HG03342 (cell line): ENCODE results near the gene SPACA9.

Experiments
- ATAC-seq: cut with Tn5 transposase; IDR thresholded peaks from one replicate; pipeline ENCODE4 v1.9.1; 2021; ENCODE audit warnings: mild to moderate bottlenecking, moderate library complexity; ENCODE audit not compliant: unreplicated experiment

The SPACA9 gene

GRCh38 chr9:132878695-132879456 lies at the start of gene SPACA9:
Gene SPACA9 (plus strand): TSS chr9:132878898. CDS start chr9:132883948, 5,050 bp downstream.
- ATAC-seq = peak; percentile 21

- no peak for ATAC-seq
These were observed 46.4 kb upstream of the SPACA9 start for GRCh38 chr9:132832171-132832881.

DNA sequence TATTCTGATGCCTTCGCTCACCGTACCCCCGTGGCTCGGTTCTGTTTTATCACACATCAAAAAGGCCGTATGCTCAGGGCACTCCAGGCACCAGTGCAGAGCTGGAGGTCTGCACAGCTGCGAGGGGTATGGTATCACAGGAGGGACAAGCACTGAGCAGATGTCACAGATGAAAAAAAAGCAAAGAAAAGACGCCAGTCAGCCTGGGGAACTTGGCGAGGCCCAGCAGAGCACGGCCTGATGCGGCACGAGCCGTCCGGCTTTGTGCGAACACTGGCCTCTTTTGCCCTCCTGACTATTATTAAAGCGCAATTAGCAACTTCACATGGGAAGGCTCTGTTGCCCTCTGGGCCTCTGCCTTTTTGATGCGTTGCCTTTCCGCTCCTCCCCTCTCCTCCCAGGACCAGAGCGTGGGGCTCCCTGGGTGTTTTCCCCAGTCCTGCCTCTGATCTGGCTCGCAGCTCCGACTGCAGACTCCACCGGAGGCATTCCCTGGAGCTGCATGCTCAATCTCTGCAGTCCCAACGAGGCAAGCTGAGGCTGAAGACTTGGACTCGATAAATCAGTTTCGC lies 45.1 kb upstream of the SPACA9 start:
- ATAC-seq = no peak

GRCh38 chr9:132834343-132834742 lies 44.4 kb upstream of the SPACA9 start:
- ATAC-seq = no peak

DNA sequence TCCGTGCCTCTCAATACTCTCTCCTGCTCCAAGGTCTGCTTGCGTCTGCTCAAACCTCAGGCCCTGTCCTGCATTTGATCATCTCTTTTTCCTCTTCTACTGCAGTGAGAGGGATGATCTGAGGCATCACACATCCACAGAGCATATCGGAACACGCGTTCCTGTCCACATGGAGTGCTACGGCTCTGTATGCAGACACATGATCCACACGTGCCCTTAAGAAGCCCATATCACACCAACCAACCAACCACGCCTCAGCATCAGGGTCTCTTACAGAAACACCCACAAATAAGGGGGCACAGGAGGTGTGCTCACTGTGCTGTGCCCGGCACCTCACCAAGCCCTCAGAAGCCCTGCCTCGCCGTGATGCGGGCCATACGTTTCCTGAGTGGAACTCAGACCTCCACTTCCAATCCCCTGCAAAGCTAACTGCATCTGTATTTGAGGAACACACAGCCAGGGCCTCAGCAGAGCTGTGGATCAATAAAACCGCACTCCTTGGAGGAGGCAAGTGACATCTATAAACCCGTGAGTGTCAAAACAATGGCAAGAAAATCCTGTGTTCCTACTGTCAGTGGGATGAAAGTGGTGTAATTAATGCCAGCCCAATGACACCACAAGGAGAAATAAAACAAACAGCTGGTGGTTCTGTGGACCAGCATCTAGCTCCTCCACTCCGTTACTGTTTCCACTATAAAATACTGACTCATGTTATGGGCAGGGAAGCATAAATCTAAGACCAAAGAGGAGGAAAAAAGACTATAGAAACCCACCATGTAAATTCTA lies 41.0 kb upstream of the SPACA9 start:
- no peak for ATAC-seq

DNA sequence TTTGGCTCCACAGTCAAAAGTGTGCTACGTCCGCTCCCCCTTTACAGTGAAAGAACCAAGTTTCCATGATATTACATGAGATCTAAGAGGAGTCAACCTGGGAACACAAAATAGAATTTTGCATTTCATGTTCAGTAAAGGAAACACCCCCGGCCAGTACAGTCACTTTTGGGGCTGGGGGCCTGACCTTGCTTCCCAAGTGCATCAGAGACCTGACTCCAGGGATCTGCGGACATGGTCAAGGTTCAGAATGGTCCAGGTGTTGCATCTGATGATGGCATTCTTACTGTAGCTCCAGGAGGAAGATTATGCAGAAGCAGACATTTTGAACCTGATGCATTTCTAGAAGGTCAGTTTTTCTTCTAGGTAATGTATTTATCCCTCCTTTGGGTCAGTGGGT lies 40.4 kb upstream of the SPACA9 start:
- ATAC-seq = no peak

DNA sequence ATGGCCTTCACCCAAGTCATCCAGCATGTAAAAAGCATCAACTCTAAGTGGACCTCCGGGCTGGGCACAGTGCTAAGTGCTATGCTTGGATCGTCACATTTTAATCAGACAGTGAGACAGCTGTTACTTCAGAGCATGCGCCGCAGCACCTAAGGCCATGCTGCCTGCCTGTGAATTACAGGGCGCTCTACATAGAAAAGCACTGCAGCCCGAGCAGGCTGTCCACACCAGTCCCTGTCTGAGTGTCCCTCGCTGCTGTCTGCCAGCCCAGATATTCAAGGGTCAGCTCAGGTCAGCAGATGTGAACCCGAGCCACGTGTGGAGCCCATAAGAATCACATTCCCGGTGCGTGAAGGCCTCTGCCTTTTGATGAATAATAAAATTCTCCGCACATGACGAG lies 37.7 kb upstream of the SPACA9 start:
- ATAC-seq = no peak

DNA sequence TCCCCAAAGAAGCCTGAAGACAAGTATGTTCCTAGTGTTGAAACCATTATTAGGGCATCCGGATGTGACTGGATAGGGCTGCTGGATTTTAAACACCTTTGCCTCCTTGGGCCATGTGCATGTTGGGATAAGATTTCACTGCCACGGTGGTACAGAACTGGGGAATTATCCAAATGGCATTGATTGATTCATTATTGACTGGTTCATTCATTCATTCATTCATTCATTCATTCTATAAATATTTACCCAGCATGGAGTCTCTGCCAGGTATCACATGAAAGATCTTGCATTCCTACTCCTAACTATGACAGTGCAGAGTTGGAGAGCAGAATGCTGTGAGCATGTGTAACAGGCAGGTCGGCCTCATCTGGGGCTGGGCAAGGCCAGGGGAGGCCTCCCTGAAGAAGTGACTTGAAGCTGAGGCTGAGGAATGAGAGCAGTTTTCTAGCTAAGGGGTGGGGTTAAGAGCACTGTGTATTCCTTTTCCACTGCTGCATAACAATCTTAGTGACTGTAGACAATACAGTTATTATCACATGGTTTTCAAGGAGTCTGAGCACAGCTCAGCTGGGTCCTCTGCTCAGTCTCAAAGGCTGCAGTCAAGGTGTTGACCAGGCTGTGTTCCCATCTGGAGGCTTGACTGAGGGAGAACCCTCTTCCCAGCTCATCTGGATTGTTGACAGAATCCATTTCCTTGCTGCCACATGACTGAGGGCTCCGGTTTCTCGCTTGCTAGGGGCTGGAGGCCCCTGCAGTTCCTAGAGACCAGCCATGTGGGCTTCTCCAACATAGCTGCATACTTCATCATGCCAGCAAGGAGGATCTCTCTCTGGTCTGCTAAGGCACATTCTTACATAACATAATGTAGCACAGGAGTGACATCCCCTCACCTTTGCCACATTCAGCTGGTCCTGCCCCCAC lies 36.3 kb upstream of the SPACA9 start:
- ATAC-seq = no peak

- ATAC-seq = no peak
These were observed 32.4 kb upstream of the SPACA9 start for GRCh38 chr9:132846109-132846917.

DNA sequence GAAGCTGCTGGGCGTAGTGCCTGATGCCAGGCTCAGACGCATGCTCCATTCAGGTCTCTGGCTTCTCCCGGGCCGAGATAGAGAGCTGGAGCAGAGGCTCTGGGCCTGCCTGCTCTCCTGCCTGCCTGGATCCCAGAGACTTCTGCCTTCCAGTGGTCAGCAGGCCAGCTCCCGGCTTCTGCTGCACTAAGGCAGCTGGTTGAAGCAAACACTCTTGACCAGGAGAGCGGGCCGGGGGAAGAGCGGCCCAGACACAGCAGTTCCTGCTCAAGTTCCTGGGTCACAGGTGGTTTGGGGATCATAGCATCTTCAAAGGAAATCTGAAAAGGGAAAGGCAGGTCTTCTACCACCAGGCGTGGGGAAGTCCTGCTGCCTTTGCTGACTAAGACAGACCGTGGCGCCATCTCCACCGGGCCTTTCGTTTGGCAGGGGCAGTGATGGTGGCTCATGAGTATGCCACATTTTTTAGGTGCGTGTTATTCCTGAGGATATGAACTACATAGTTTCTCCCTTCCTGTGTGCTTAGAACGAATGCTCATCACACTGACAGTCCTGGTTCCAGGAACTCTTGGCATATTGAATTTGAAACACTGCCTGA lies 31.7 kb upstream of the SPACA9 start:
- no peak for ATAC-seq

DNA sequence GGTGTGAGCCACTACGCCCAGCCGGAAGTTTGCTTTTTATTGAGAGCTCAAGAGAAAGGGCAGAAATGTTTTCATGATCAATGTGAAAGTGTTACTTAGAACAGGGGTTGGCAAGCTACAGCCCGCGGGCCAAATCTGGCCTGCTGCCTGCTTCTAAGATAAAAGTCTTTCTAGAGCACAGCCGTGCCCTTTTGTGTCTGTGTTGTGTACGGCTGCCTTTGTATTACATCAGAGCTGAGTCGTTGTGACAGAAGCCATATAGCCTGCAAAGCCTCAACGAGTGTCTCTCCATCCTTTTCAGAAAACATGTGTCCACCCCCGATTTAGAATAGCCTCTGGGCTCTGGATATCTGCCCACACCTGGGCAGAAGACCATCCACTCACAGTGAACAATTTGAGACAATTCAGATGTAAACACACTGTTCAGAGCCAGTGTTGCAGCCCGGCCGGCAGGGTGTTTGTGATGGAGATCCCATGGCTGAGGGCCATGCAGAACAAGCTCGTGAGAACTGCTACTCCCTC lies 29.5 kb upstream of the SPACA9 start:
- ATAC-seq = no peak

DNA sequence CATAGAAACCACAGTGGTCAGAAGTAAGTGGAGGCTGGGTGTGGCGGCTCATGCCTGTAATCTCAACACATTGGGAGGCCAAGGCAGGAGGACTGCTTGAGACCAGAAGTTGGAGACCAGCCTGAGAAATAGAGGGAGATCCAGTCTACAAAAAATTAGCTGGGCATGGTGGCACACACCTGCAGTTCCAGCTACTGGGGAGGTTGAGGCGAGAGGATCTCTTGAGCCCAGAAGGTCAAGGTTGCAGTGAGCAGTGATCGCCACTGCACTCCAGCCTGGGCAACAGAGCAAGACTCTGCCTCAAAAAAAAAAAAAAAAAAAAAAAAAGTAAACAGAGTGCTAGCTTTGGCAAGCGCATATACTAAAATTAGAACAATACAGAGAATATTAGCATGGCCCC lies 25.2 kb upstream of the SPACA9 start:
- no peak for ATAC-seq

- ATAC-seq = no peak
These were observed 23.9 kb upstream of the SPACA9 start for GRCh38 chr9:132854832-132855231.

DNA sequence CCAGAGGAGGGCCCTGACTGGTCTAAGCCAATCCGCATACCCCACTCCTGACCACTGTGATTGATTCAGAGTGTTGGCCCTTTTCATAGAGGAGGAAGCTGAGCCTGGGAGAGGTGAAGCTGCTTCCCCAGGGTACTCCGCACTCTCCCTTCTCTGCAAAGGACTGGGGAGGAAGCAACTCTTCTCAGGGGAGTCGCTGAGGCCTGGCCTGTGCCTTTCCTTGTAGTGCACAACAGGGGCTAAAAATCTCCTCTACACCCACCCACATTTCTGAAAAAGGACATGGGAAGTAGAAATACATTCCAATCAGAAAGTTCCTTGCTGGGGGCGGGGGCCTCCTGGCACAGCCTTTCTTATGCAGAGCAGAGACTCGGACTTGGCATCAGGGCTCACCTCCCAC lies 22.8 kb upstream of the SPACA9 start:
- no peak for ATAC-seq

DNA sequence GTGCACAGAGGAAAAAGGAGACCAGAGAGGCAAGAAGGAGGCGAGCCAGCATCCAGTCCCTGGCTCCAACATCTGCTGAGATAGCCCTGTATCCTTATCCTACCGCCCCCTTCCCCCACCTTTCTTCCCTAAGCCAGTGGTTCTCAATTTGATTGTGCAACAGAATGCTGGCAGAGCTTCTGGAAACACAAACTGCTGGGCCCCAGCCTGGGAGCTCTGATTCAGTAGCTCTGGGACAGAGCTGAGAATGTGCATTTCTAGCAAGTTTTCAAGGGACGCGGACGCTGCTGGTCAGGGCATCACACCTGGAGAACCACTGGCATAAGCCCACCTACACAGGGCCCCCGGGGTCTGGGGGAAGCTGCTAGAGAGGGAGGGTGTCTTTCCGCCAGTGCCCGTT lies 21.7 kb upstream of the SPACA9 start:
- ATAC-seq = no peak

DNA sequence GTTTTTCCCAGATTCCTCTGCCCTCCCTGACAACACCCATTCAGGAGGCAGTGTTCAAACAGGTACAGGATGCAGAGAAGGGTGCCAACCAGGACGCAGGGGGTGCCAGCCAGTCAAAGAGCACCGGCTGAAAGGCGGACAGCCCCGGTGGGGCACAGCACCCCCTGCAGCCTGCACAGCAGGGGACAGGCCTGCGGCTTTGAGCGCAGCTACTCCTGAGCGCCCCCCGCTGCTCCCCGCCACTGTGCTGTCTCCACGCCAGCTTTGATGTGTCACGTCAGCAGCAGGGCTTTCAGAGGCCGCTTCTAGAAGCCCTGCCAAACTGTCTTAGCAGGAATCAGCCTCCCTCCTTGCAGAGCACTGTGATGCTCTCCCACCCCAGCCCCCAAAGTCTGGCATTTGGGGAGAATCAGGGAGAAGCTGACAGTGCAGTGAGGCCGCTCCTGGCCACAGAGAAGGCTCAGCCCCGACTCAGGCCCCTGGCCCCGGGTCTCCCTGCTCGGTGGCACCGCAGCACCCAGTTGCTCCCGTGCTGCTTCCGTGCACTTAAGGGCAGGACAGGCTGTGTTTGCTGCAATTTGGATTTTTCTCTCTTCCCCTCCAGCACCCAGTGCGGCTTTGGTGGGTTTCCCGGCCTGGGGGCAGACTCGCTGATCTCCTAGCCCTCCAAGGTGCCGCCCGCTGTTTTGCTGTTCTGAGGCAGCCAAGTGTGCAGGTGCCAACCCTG lies 20.9 kb upstream of the SPACA9 start:
- no peak for ATAC-seq

- no peak for ATAC-seq
These were observed 19.9 kb upstream of the SPACA9 start for GRCh38 chr9:132858751-132859150.

- ATAC-seq = no peak
These were observed 17.0 kb upstream of the SPACA9 start for GRCh38 chr9:132861666-132862065.
